ENCODE measurements around the gene MAP1B. TPM values are rescaled to one million over a fixed set of nuclear protein-coding genes. Genes with fewer than 3 reads are reported as not detected.

Gene MAP1B
- polyA plus RNA-seq, 1 donor from 2014 or later = 234 TPM

GRCh38 chr5:72213482-72213881, 106.2 kb downstream of the MAP1B start:
- Histone ChIP-seq H3K9ac (ENCODE audit: low read length) (no peak overlapping the region), H3F3A (ENCODE audit: insufficient read depth, low read length, poor library complexity, severe bottlenecking) (peaks cover 2% of the 10 kb centered on the region), H3K27ac (ENCODE audit: low read length) (no peak overlapping the region), H3K79me2 (replicated peaks; ENCODE audit: insufficient read depth, low read length) (peaks cover 11% of the 10 kb centered on the region), H2AFZ (ENCODE audit: low read depth, low read length) (no peak overlapping the region), H3K27me3 (ENCODE audit: insufficient read depth, low read depth, low read length) (no peaks in the 10 kb centered on the region), H3K4me2 (ENCODE audit: low read length) (no peak overlapping the region), H3K36me3 (ENCODE audit: insufficient read depth, low read length) (no peaks in the 10 kb centered on the region), H3K4me3 (ENCODE audit: low read length) (no peak overlapping the region), H4K20me1 (ENCODE audit: insufficient read depth) (no peaks in the 10 kb centered on the region), H3K9me2 (ENCODE audit: insufficient read depth, low read length) (no peaks in the 10 kb centered on the region), H3K9me3 (ENCODE audit: low read length) (no peaks in the 10 kb centered on the region)
- TF ChIP-seq EZH2 (IDR thresholded peaks at IDR 0.05; ENCODE audit: borderline replicate concordance, insufficient read depth, low read length, poor library complexity, severe bottlenecking) = no peak
- no peak for TF ChIP-seq MXI1 (conservative IDR thresholded peaks at IDR 0.05; ENCODE audit: poor library complexity, severe bottlenecking)
- no peak for TF ChIP-seq RAD21 (conservative IDR thresholded peaks at IDR 0.05)
- TF ChIP-seq REST (IDR thresholded peaks at IDR 0.05; ENCODE audit: borderline replicate concordance) = no peak
- TF ChIP-seq CTCF (IDR thresholded peaks at IDR 0.05; ENCODE audit: poor library complexity, severe bottlenecking) = no peak
- no peak for TF ChIP-seq POLR2AphosphoS5 (IDR thresholded peaks at IDR 0.05)
- no peak for TF ChIP-seq EP300 (conservative IDR thresholded peaks at IDR 0.05; ENCODE audit: poor library complexity, severe bottlenecking)

DNA sequence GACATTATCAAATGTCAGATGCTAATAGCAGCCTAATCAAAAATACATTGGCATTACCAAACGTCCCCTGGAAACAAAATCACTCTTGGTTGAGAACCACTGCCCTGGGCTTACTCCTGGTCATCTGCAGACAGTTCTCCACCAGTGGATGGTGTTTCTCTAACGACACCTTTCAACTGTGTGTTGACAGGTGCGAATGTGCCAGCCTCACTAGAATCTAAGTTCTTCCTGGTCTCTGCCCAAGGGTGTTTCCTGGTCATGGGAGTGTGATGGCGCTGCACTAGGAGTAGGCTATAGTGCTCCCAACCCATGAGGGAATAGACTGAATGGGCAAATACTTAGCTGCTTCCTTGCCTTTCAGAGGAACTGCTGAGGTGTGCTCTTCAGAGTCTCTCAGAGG, 106.9 kb downstream of the MAP1B start:
- Histone ChIP-seq H3K4me2 (ENCODE audit: low read length) (no peak overlapping the region), H3K27me3 (ENCODE audit: insufficient read depth, low read depth, low read length) (no peaks in the 10 kb centered on the region), H3F3A (ENCODE audit: insufficient read depth, low read length, poor library complexity, severe bottlenecking) (peaks cover 2% of the 10 kb centered on the region), H2AFZ (ENCODE audit: low read depth, low read length) (no peak overlapping the region), H3K9ac (ENCODE audit: low read length) (no peak overlapping the region), H3K9me2 (ENCODE audit: insufficient read depth, low read length) (no peaks in the 10 kb centered on the region), H4K20me1 (ENCODE audit: insufficient read depth) (no peaks in the 10 kb centered on the region), H3K27ac (ENCODE audit: low read length) (no peak overlapping the region), H3K4me3 (ENCODE audit: low read length) (no peak overlapping the region), H3K9me3 (ENCODE audit: low read length) (no peaks in the 10 kb centered on the region), H3K79me2 (replicated peaks; ENCODE audit: insufficient read depth, low read length) (peaks cover 6% of the 10 kb centered on the region), H3K36me3 (ENCODE audit: insufficient read depth, low read length) (no peaks in the 10 kb centered on the region)
- TF ChIP-seq POLR2AphosphoS5 (IDR thresholded peaks at IDR 0.05) = no peak
- TF ChIP-seq TAF1 (IDR thresholded peaks at IDR 0.05; ENCODE audit: low read depth) = no peak
- TF ChIP-seq SMC3 (conservative IDR thresholded peaks at IDR 0.05; ENCODE audit: poor library complexity) = no peak
- TF ChIP-seq RAD21 (conservative IDR thresholded peaks at IDR 0.05) = no peak
- TF ChIP-seq EZH2 (IDR thresholded peaks at IDR 0.05; ENCODE audit: borderline replicate concordance, insufficient read depth, low read length, poor library complexity, severe bottlenecking) = no peak
- no peak for TF ChIP-seq CTCF (IDR thresholded peaks at IDR 0.05; ENCODE audit: poor library complexity, severe bottlenecking)
